ENCODE results near the gene RTN4. TPM values are rescaled to one million over a fixed set of nuclear protein-coding genes. Genes with fewer than 3 reads are reported as not detected.

RTN4 gene
- total and polyA plus RNA-seq, 2 of the 4 experiments (the other 2 are of a cell fraction), result 77.8 to 588 TPM

DNA sequence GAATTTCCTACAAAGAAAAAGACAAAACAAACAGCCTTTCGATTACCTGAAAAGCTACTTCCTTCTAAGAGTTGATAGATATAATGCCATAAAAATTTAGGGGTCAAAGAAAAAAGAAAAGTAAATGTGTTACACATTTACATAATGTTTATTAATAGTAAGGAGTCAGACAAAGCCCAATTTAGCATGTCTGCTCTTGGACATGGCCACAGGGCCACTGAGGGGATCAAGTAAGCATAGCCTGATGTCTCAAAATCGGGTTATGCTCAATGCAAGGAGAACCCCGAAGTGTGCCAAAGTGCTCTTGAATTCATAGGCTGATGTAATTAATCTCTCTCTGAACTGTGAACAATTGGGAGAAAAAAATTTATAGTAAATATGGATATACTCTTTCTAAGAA is 61.6 kb downstream of the RTN4 start:
- Histone ChIP-seq H2AFZ (replicated peaks; ENCODE audit: low read length, poor library complexity) (no peak overlapping the region), H3K56ac (ENCODE audit: extremely low read depth, insufficient read depth, low read length) (no peak overlapping the region), H3K4ac (ENCODE audit: low read depth, low read length) (no peak overlapping the region), H3K27ac (ENCODE audit: insufficient read depth, low read length) (no peak overlapping the region), H2AK9ac (replicated peaks; ENCODE audit: low read depth, low read length, poor library complexity) (no peak overlapping the region), H2BK5ac (ENCODE audit: low read depth, low read length, poor library complexity, severe bottlenecking) (no peak overlapping the region), H4K91ac (ENCODE audit: insufficient read depth, low read depth, low read length) (no peak overlapping the region), H4K20me1 (ENCODE audit: insufficient read depth, low read length) (peaks cover 98% of the 10 kb centered on the region), H3K14ac (replicated peaks; ENCODE audit: low read depth, low read length) (no peak overlapping the region), H3K79me1 (ENCODE audit: low read depth in 1 of 2, low read length in 2 of 2) (peaks cover 3 to 49% of the 10 kb centered on the region in 2 experiments; a peak in 2 of 4 replicates), H3K4me1 (ENCODE audit: control insufficient read depth, insufficient read depth, low read length) (peaks cover 9% of the 10 kb centered on the region), H3K36me3 (ENCODE audit: control insufficient read depth, insufficient read depth, low read length) (peaks cover 12% of the 10 kb centered on the region), H2BK15ac (ENCODE audit: low read depth, low read length) (no peak overlapping the region), H3K18ac (ENCODE audit: low read depth, low read length) (no peak overlapping the region), H2BK120ac (ENCODE audit: low read depth, low read length) (no peak overlapping the region), H3K9me3 (ENCODE audit: control insufficient read depth, insufficient read depth, low read length) (no peaks in the 10 kb centered on the region), H4K8ac (ENCODE audit: low read depth in 2 of 2, low read length in 2 of 2) (no peak overlapping the region), H2AK5ac (ENCODE audit: low read depth, low read length) (no peak overlapping the region), H3K23ac (ENCODE audit: low read depth, low read length) (0 out of 2 replicates have a peak overlapping the region, but pooled peaks have one; percentile 3), H3K27me3 (ENCODE audit: control insufficient read depth, insufficient read depth, low read length) (no peaks in the 10 kb centered on the region), H2BK20ac (ENCODE audit: low read depth, low read length) (no peak overlapping the region), H3K9me1 (ENCODE audit: insufficient read depth, low read length) (peaks cover 9% of the 10 kb centered on the region), H3K4me2 (ENCODE audit: low read depth, low read length) (no peak overlapping the region), H4K5ac (ENCODE audit: low read depth, low read length) (no peak overlapping the region), H3K9ac (ENCODE audit: low read depth, low read length) (no peak overlapping the region), H3K4me3 (ENCODE audit: insufficient read depth, low read depth, low read length) (no peak overlapping the region)
- intact Hi-C loops (cut with micrococcal nuclease), result loop anchor here (5.0 to 10.0 kb wide), 2 partner anchors 59 to 264 kb away; partner anchors contain the start of gene EML6
- no TSS peak for BruUV-seq (replicated peaks)
- no peak for DNase-seq
- in situ Hi-C loops (cut with MboI; ENCODE audit: low sequenced_read_pairs), result no loop called here
- ChIA-PET CTCF (no interaction called here), POLR2A (ENCODE audit: unreplicated experiment) (no interaction called here)
- no CpG with 5 or more reads among the region's 3 CpGs for WGBS, 2 experiments (ENCODE audit: extremely low coverage in 2 of 2, insufficient read length in 1 of 2)
- TF ChIP-seq CEBPB (IDR thresholded peaks at IDR 0.05; ENCODE audit: low read depth, low read length), result no peak
- no peak for TF ChIP-seq MAZ (IDR thresholded peaks at IDR 0.05; ENCODE audit: borderline replicate concordance, low read depth, low read length)
- TF ChIP-seq MAFK (IDR thresholded peaks at IDR 0.05; ENCODE audit: low read depth, low read length), result no peak
- no peak for TF ChIP-seq CHD1 (IDR thresholded peaks at IDR 0.05; ENCODE audit: low read depth, low read length)
- TF ChIP-seq, protein P1, sequence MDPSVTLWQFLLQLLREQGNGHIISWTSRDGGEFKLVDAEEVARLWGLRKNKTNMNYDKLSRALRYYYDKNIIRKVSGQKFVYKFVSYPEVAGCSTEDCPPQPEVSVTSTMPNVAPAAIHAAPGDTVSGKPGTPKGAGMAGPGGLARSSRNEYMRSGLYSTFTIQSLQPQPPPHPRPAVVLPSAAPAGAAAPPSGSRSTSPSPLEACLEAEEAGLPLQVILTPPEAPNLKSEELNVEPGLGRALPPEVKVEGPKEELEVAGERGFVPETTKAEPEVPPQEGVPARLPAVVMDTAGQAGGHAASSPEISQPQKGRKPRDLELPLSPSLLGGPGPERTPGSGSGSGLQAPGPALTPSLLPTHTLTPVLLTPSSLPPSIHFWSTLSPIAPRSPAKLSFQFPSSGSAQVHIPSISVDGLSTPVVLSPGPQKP (IDR thresholded peaks at IDR 0.05; ENCODE audit: borderline replicate concordance, low read depth, low read length), result no peak
- no peak for TF ChIP-seq SMC3 (IDR thresholded peaks at IDR 0.05; ENCODE audit: low read depth, low read length)
- no peak for TF ChIP-seq NFE2L2 (IDR thresholded peaks at IDR 0.05; ENCODE audit: low read depth, low read length)
- TF ChIP-seq BHLHE40 (IDR thresholded peaks at IDR 0.05; ENCODE audit: low read depth, low read length), result no peak
- no peak for TF ChIP-seq RFX5 (IDR thresholded peaks at IDR 0.05; ENCODE audit: low read depth, low read length)
- TF ChIP-seq FOS (IDR thresholded peaks at IDR 0.05; ENCODE audit: low read depth, low read length), result no peak
- TF ChIP-seq MXI1 (IDR thresholded peaks at IDR 0.05; ENCODE audit: borderline replicate concordance, low read depth, low read length), result no peak
- TF ChIP-seq POLR2A (IDR thresholded peaks at IDR 0.05; ENCODE audit: low read depth, low read length), result no peak
- TF ChIP-seq, protein P2, sequence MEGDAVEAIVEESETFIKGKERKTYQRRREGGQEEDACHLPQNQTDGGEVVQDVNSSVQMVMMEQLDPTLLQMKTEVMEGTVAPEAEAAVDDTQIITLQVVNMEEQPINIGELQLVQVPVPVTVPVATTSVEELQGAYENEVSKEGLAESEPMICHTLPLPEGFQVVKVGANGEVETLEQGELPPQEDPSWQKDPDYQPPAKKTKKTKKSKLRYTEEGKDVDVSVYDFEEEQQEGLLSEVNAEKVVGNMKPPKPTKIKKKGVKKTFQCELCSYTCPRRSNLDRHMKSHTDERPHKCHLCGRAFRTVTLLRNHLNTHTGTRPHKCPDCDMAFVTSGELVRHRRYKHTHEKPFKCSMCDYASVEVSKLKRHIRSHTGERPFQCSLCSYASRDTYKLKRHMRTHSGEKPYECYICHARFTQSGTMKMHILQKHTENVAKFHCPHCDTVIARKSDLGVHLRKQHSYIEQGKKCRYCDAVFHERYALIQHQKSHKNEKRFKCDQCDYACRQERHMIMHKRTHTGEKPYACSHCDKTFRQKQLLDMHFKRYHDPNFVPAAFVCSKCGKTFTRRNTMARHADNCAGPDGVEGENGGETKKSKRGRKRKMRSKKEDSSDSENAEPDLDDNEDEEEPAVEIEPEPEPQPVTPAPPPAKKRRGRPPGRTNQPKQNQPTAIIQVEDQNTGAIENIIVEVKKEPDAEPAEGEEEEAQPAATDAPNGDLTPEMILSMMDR (conservative IDR thresholded peaks at IDR 0.05; ENCODE audit: low read depth, low read length), result no peak
- TF ChIP-seq RAD21 (IDR thresholded peaks at IDR 0.05; ENCODE audit: low read length), result no peak
- TF ChIP-seq, protein P3, sequence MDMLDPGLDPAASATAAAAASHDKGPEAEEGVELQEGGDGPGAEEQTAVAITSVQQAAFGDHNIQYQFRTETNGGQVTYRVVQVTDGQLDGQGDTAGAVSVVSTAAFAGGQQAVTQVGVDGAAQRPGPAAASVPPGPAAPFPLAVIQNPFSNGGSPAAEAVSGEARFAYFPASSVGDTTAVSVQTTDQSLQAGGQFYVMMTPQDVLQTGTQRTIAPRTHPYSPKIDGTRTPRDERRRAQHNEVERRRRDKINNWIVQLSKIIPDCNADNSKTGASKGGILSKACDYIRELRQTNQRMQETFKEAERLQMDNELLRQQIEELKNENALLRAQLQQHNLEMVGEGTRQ (IDR thresholded peaks at IDR 0.05; ENCODE audit: low read depth, low read length), result no peak
- TF ChIP-seq RCOR1 (IDR thresholded peaks at IDR 0.05; ENCODE audit: insufficient replicate concordance, low read length), result no peak
- dilution Hi-C loops (cut with HindIII; ENCODE audit: low sequenced_read_pairs, unreplicated experiment), result no loop called here
- no peak for ATAC-seq (ENCODE audit: low read depth)
